ENCODE data around the gene KCNJ10.

KCNJ10 gene

GRCh38 chr1:159955456-159955855, 114.5 kb downstream of the KCNJ10 start:
- DNase-seq, result no peak

- peak in 1 of 2 experiments; percentile 56 for DNase-seq
These were observed 116.1 kb downstream of the KCNJ10 start, which contains the start of gene SLAMF9 for GRCh38 chr1:159953536-159954515. SLAMF9 (minus strand) TSS chr1:159954237; CDS start chr1:159954137, 100 bp downstream.

- DNase-seq, result no peak
These were observed 117.0 kb downstream of the KCNJ10 start for GRCh38 chr1:159952932-159953331.

- DNase-seq, result no peak
These were observed 118.4 kb downstream of the KCNJ10 start for GRCh38 chr1:159951551-159951950.

- no peak for DNase-seq
These were observed 118.9 kb downstream of the KCNJ10 start for GRCh38 chr1:159951016-159951415.

- DNase-seq, result no peak
These were observed 120.0 kb downstream of the KCNJ10 start for GRCh38 chr1:159949981-159950381.

- no peak for DNase-seq
These were observed 120.8 kb downstream of the KCNJ10 start for GRCh38 chr1:159949123-159949522.

Data from NCI-H524 (cell line).